Stimulated activated CD4-positive, alpha-beta T cell treated with anti-CD3 and anti-CD28 coated beads, TNF-alpha, amount 100 ng/mL, for 24 hours (primary cell): ENCODE measurements around the gene FBXW4.

ENCODE experiments used
- DNase-seq, 3 experiments: peaks; one replicate each; pipeline ENCODE4 v3.0.0-alpha.2; 2020; ENCODE audit warnings: low read depth in 3 of 3

FBXW4 gene

GRCh38 chr10:101585841-101586240 lies 109.1 kb downstream of the FBXW4 start:
- DNase-seq: no peak

- DNase-seq: no peak
Observed at GRCh38 chr10:101580486-101581399, 114.2 kb downstream of the FBXW4 start.

GRCh38 chr10:101579516-101579870 lies 115.5 kb downstream of the FBXW4 start:
- no peak for DNase-seq

GRCh38 chr10:101578803-101579515 lies 116.0 kb downstream of the FBXW4 start:
- DNase-seq: no peak

- DNase-seq: no peak
Observed at GRCh38 chr10:101578192-101578591, 116.8 kb downstream of the FBXW4 start.

GRCh38 chr10:101577121-101577871 lies 117.7 kb downstream of the FBXW4 start:
- no peak for DNase-seq

- DNase-seq: no peak
Observed at GRCh38 chr10:101576211-101576863, 118.6 kb downstream of the FBXW4 start.

- no peak for DNase-seq
Observed at GRCh38 chr10:101575580-101576210, 119.3 kb downstream of the FBXW4 start.

- no peak for DNase-seq
Observed at GRCh38 chr10:101575091-101575490, 119.9 kb downstream of the FBXW4 start.

- no peak for DNase-seq
Observed at GRCh38 chr10:101573885-101574753, 120.9 kb downstream of the FBXW4 start.

- DNase-seq: no peak
Observed at GRCh38 chr10:101572785-101573184, 122.2 kb downstream of the FBXW4 start.

- no peak for DNase-seq
Observed at GRCh38 chr10:101572126-101572525, 122.8 kb downstream of the FBXW4 start.

- DNase-seq: no peak
Observed at GRCh38 chr10:101571271-101571925, 123.6 kb downstream of the FBXW4 start.

- DNase-seq: no peak
Observed at GRCh38 chr10:101570428-101571270, 124.3 kb downstream of the FBXW4 start.

- peak; percentile 57 to 77 (median 65) for DNase-seq
Observed at GRCh38 chr10:101569622-101570427, 125.1 kb downstream of the FBXW4 start.

GRCh38 chr10:101569323-101569621 lies 125.7 kb downstream of the FBXW4 start:
- DNase-seq: no peak

- no peak for DNase-seq
Observed at GRCh38 chr10:101568054-101568745, 126.8 kb downstream of the FBXW4 start.
